Measurements from ENCODE around the gene ALAD. TPM values are rescaled to one million over a fixed set of nuclear protein-coding genes. Genes with fewer than 3 reads are reported as not detected.
"Not testable (repeated sequence)": the region's sequence is repeated elsewhere in the genome, so short reads cannot be mapped to it uniquely, and the experiment has no call there.

Gene ALAD
- total RNA-seq, 1 experiment from 2014 or later = 11.4 TPM

DNA sequence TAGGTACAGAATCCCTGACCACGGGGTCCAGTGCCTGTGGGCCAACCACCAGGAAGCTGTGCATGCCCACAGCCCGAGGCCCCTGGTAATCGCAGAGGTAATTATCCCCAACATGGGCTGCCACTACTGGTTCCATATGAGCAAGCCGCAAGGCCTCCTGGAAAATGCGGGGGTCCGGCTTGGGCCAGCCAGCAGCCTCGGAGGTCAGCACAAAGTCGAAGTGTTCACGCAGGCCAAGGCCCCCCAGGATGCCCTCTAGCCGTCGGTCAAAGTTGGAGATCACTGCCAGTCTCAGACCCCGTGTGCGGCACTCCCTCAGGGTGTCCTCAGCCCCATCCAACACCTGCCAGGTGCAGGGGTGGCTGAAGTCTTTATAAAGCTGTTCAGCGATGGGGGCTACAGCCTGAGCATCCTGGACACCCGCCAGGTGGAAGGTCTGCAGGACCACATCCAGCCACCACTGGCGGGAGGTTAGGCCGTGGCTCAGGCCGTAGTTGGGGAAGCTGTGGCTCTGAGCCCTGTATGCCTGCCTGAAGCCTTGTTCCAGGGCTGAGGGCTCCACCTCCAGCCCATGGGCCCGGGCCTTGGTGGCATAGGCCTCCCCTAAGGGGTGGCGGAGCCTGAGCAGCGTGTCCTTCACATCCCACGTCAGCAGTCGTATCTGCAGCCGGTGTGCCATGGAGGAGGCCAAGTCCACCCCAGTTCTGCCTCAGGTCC lies 27.2 kb downstream of the ALAD start:
- no peak overlapping the region for H3K4me3 ChIP-seq
- no peaks in the 10 kb centered on the region for H3K27me3 ChIP-seq (replicated peaks)
- peaks cover 4% of the 10 kb centered on the region for H3K4me1 ChIP-seq (replicated peaks)
- H3K36me3 ChIP-seq = no peaks in the 10 kb centered on the region; the same call in 1 of the 2 replicates
- no peak overlapping the region for H3K27ac ChIP-seq
- no peak for DNase-seq (ENCODE audit: low read depth in 1 of 2, low spot score in 2 of 2)
- H3K9me3 ChIP-seq (replicated peaks) = no peaks in the 10 kb centered on the region

DNA sequence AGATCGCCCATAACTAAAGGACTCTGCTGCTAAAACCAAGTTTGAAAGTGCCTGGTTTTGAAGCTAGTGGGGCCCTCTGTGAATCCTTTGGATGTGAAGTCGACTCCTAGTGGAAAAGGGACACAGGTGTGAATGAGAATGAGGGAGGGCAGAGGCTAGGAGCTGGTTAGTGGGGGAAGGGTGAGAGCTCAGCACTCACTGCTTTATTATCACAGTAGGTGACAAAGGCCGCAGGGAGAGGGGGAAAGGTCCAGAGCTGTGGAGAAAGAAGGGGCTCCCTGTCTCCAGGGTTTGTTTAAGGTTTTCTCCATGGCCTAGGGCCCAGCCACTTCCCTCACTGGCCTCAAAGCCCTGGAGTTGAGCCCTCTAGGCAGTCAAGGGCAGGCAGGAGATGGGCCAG lies 27.8 kb downstream of the ALAD start:
- Histone ChIP-seq H3K4me3 (no peak overlapping the region), H3K36me3 (no peaks in the 10 kb centered on the region; the same call in 1 of the 2 replicates), H3K9me3 (replicated peaks) (no peaks in the 10 kb centered on the region), H3K27me3 (replicated peaks) (no peaks in the 10 kb centered on the region), H3K27ac (no peak overlapping the region), H3K4me1 (replicated peaks) (peaks cover 4% of the 10 kb centered on the region)
- no peak for DNase-seq (ENCODE audit: low read depth in 1 of 2, low spot score in 2 of 2)

GRCh38 chr9:113372059-113372458 lies 29.0 kb downstream of the ALAD start:
- no peak for DNase-seq (ENCODE audit: low read depth in 1 of 2, low spot score in 2 of 2)
- Histone ChIP-seq H3K9me3 (replicated peaks) (no peaks in the 10 kb centered on the region), H3K4me3 (no peak overlapping the region), H3K27ac (no peak overlapping the region), H3K27me3 (replicated peaks) (no peaks in the 10 kb centered on the region), H3K36me3 (no peaks in the 10 kb centered on the region; the same call in 1 of the 2 replicates), H3K4me1 (replicated peaks) (peaks cover 1% of the 10 kb centered on the region)

DNA sequence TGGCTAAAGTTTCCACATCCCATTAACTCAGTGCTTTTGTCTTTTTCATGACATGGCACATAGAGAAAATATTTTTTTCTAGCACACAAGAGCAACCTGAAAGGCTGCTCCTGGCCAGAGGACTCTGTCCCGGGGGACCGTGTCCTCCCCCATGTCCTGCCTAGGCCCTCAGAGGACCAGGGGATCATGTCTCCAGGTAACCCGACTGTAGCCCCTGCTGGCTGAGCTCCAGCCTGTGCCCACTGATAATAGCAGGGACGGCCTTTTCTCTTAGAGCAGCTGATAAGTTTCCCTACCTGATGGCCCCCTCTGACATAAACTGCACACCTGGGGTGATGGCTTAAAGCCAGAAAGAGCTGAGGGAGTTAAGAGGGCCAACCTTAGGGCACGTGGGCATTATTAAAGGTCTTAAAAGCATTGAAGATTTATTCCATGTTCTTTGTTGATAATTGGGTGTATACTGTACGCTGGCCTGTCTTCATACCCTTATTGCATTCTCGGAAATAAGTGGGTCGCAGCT lies 30.2 kb downstream of the ALAD start:
- Histone ChIP-seq H3K4me1 (replicated peaks) (no peaks in the 10 kb centered on the region), H3K4me3 (no peak overlapping the region), H3K27me3 (replicated peaks) (no peaks in the 10 kb centered on the region), H3K27ac (no peak overlapping the region), H3K9me3 (replicated peaks) (no peaks in the 10 kb centered on the region), H3K36me3 (no peaks in the 10 kb centered on the region; the same call in 1 of the 2 replicates)
- DNase-seq (ENCODE audit: low read depth in 1 of 2, low spot score in 2 of 2) = no peak

GRCh38 chr9:113369855-113370140 lies 31.3 kb downstream of the ALAD start:
- no peak for DNase-seq (ENCODE audit: low read depth in 1 of 2, low spot score in 2 of 2)
- Histone ChIP-seq H3K4me3 (no peak overlapping the region), H3K4me1 (replicated peaks) (no peaks in the 10 kb centered on the region), H3K36me3 (no peaks in the 10 kb centered on the region; the same call in 1 of the 2 replicates), H3K27me3 (replicated peaks) (no peaks in the 10 kb centered on the region), H3K27ac (no peak overlapping the region), H3K9me3 (replicated peaks) (no peaks in the 10 kb centered on the region)

DNA sequence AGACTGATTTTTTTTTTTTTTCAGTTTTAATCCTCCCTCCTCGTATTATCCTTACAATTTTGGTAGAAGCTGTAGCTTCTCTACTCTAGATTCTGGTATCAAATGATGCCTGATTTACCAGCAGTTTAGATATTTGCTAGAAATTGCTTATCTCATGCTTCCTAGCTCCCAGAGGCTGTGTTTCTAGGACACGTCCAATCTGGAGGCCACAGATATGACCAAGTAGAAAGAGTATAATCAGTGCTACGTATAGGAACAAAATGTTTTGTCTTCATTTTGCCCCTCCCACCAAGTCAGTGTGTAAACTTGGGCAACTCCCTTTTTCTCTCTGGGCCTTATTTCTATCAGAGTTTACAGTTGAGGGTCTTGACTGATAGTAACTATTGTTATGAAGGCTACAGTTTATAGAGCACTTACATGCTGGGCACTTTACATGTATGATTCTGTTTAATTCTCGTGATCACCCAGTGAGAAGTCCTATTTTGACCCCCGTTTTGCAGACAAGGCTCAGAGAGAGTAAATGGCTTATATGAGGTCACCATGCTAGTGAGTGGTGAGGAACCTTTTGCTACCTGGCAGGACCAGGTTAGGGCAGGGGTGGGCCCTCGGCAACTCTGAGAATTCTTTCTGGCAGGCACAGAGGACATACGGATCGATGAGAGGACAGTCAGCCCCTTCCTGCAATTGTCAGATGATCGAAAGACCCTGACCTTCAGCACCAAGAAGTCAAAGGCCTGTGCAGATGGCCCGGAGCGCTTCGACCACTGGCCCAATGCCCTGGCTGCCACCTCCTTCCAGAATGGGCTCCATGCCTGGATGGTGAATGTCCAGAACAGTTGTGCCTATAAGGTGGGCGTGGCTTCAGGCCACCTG lies 31.9 kb downstream of the ALAD start:
- H3K9me3 ChIP-seq (replicated peaks) = no peaks in the 10 kb centered on the region
- H3K27ac ChIP-seq = no peak overlapping the region
- H3K4me3 ChIP-seq = no peak overlapping the region
- DNase-seq (ENCODE audit: low read depth in 1 of 2, low spot score in 2 of 2) = no peak
- no peaks in the 10 kb centered on the region for H3K27me3 ChIP-seq (replicated peaks)
- no peaks in the 10 kb centered on the region for H3K4me1 ChIP-seq (replicated peaks)
- H3K36me3 ChIP-seq = no peaks in the 10 kb centered on the region; the same call in 1 of the 2 replicates

GRCh38 chr9:113368348-113368981 lies 32.6 kb downstream of the ALAD start:
- no peak for DNase-seq (ENCODE audit: low read depth in 1 of 2, low spot score in 2 of 2)
- no peaks in the 10 kb centered on the region for H3K4me1 ChIP-seq (replicated peaks)
- H3K4me3 ChIP-seq = no peak overlapping the region
- H3K27me3 ChIP-seq (replicated peaks) = no peaks in the 10 kb centered on the region
- no peak overlapping the region for H3K27ac ChIP-seq
- H3K9me3 ChIP-seq (replicated peaks) = no peaks in the 10 kb centered on the region
- no peaks in the 10 kb centered on the region for H3K36me3 ChIP-seq

- not testable (repeated sequence) for H3K36me3 ChIP-seq; H3K27ac ChIP-seq; DNase-seq (ENCODE audit: low read depth in 1 of 2, low spot score in 2 of 2); H3K27me3 ChIP-seq (replicated peaks); H3K4me1 ChIP-seq (replicated peaks); H3K9me3 ChIP-seq (replicated peaks); H3K4me3 ChIP-seq
Measured at GRCh38 chr9:113365652-113366051, 35.4 kb downstream of the ALAD start.

DNA sequence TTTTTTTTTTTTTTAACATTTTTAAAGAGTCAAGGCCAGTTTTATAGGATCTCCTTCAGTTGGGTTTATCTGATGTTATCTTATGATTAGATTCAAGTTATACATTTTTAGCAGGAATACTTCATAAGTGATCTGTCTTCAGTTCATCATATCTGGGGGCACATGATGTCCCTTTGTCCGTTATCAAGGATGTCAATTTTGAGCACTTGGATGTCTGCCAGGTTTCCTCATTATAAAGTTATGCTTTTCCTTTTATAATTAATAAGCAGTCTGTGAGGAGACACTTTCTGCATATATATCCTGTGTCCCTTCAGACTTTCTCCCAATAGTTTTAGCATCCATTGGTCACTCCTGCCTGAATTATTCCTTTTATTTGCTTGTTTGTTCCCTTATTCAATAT lies 36.1 kb downstream of the ALAD start:
- no peak for DNase-seq (ENCODE audit: low read depth in 1 of 2, low spot score in 2 of 2)
- Histone ChIP-seq H3K27me3 (replicated peaks) (no peaks in the 10 kb centered on the region), H3K4me1 (replicated peaks) (no peaks in the 10 kb centered on the region), H3K9me3 (replicated peaks) (no peaks in the 10 kb centered on the region), H3K4me3 (no peak overlapping the region), H3K36me3 (no peaks in the 10 kb centered on the region), H3K27ac (no peak overlapping the region)

GRCh38 chr9:113363336-113363735 lies 37.7 kb downstream of the ALAD start:
- H3K4me1 ChIP-seq (replicated peaks) = no peaks in the 10 kb centered on the region
- no peaks in the 10 kb centered on the region for H3K36me3 ChIP-seq
- no peak overlapping the region for H3K4me3 ChIP-seq
- no peak for DNase-seq (ENCODE audit: low read depth in 1 of 2, low spot score in 2 of 2)
- no peaks in the 10 kb centered on the region for H3K9me3 ChIP-seq (replicated peaks)
- H3K27me3 ChIP-seq (replicated peaks) = no peaks in the 10 kb centered on the region
- H3K27ac ChIP-seq = no peak overlapping the region

- Histone ChIP-seq H3K27me3 (replicated peaks) (no peaks in the 10 kb centered on the region), H3K36me3 (no peaks in the 10 kb centered on the region), H3K9me3 (replicated peaks) (no peaks in the 10 kb centered on the region), H3K4me3 (no peak overlapping the region), H3K4me1 (replicated peaks) (no peaks in the 10 kb centered on the region), H3K27ac (no peak overlapping the region)
- DNase-seq (ENCODE audit: low read depth in 1 of 2, low spot score in 2 of 2) = no peak
Measured at GRCh38 chr9:113361304-113362018, 39.6 kb downstream of the ALAD start.

DNA sequence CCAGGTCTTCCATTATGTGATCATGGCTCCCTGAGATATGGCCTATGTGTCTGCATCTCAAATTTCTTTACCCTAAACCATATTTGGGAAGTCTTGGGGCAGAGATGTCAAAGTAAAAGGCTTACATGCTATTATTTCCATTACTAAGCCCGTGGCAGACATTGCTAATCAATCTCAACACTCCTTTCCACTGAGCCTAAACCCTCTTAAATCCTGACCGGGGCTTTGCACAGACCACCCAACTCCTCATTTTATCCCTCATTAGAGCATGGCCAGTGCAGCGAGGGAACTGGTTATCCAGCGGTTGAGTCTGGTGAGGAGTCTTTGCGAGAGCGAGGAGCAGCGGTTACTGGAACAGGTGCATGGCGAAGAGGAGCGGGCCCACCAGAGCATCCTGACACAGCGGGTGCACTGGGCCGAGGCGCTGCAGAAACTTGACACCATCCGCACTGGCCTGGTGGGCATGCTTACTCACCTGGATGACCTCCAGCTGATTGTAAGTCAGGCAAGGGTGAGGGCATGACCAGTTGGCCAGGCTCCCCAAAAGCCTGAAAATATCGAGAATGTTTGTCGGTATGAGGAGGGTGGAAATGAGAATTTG lies 40.7 kb downstream of the ALAD start:
- H3K9me3 ChIP-seq (replicated peaks) = no peaks in the 10 kb centered on the region
- no peaks in the 10 kb centered on the region for H3K4me1 ChIP-seq (replicated peaks)
- no peak overlapping the region for H3K27ac ChIP-seq
- 0 out of 2 replicates have a peak, but pooled peaks cover 4% of the 10 kb centered on the region for H3K27me3 ChIP-seq (replicated peaks)
- DNase-seq (ENCODE audit: low read depth in 1 of 2, low spot score in 2 of 2) = no peak
- H3K36me3 ChIP-seq = no peaks in the 10 kb centered on the region
- H3K4me3 ChIP-seq = no peak overlapping the region

DNA sequence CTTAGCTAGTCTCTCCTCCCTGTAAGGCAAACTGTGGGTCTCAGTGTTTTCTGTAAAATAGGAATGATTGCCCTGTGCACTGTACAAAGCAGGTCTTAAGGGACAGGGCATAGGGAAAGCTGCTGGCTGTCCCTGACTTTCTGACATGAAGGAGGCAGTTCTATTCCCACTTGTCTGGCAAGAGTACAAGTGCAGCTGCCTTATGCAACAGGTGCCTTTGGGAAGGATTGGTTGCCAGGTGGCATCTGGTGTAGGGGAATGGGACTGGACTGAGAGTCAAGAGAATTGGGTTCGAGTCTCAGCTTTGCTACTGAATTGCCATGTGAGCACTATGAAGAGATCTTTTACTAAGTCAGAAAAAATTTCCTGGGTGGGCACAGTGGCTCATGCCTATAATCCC lies 41.7 kb downstream of the ALAD start:
- Histone ChIP-seq H3K27ac (no peak overlapping the region), H3K36me3 (no peaks in the 10 kb centered on the region), H3K27me3 (replicated peaks) (peaks cover 9% of the 10 kb centered on the region; the same call in 1 of the 2 replicates), H3K4me3 (no peak overlapping the region), H3K4me1 (replicated peaks) (no peaks in the 10 kb centered on the region), H3K9me3 (replicated peaks) (no peaks in the 10 kb centered on the region)
- no peak for DNase-seq (ENCODE audit: low read depth in 1 of 2, low spot score in 2 of 2)

Measured in SJSA1 (cell line).